CD4-positive, alpha-beta T cell treated with Interleukin-15 for 1 hour (primary cell): ENCODE measurements around the gene MYCBPAP.

Experiments used
- DNase-seq: peaks from one replicate; pipeline ENCODE4 v3.0.0-alpha.2; 2020

MYCBPAP gene

GRCh38 chr17:50573866-50574611 lies 65.8 kb downstream of the MYCBPAP start:
- no peak for DNase-seq

GRCh38 chr17:50575581-50576210 lies 67.5 kb downstream of the MYCBPAP start:
- no peak for DNase-seq

- no peak for DNase-seq
Measured at GRCh38 chr17:50576864-50577263, 68.6 kb downstream of the MYCBPAP start.

GRCh38 chr17:50577451-50577954 lies 69.3 kb downstream of the MYCBPAP start:
- no peak for DNase-seq

GRCh38 chr17:50578173-50578572 lies 69.9 kb downstream of the MYCBPAP start:
- DNase-seq, result no peak

- DNase-seq, result no peak
Measured at GRCh38 chr17:50579399-50579798, 71.2 kb downstream of the MYCBPAP start.

GRCh38 chr17:50580646-50581045 lies 72.4 kb downstream of the MYCBPAP start:
- no peak for DNase-seq
